ENCODE results near the gene MACROD2. TPM values are rescaled to one million over a fixed set of nuclear protein-coding genes. Genes with fewer than 3 reads are reported as not detected.

Gene MACROD2
- total RNA-seq, 1 donor from 2014 or later: 6.7 TPM

DNA sequence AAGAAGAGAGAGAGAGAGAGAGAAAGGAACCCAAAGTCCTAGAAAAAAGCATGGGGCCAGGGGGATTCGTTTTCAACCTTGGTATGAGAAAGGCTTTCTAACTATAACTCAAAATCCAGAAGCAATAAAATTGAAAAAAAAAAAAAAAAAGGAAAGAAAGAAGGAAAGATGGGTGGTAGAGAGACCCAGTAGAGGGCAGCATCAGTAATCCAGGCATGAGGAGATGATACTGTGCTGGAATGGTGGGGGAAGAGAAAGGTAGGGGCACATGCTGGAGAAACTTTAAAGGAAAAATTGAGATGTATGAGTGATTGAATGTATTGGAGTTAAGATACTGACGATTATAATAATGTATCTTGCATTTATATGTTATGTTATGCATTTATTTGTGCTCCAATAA is 1382.8 kb downstream of the MACROD2 start:
- no peak overlapping the region for H3K27ac Mint-ChIP-seq
- peaks cover 19% of the 10 kb centered on the region for H3K27me3 Mint-ChIP-seq

DNA sequence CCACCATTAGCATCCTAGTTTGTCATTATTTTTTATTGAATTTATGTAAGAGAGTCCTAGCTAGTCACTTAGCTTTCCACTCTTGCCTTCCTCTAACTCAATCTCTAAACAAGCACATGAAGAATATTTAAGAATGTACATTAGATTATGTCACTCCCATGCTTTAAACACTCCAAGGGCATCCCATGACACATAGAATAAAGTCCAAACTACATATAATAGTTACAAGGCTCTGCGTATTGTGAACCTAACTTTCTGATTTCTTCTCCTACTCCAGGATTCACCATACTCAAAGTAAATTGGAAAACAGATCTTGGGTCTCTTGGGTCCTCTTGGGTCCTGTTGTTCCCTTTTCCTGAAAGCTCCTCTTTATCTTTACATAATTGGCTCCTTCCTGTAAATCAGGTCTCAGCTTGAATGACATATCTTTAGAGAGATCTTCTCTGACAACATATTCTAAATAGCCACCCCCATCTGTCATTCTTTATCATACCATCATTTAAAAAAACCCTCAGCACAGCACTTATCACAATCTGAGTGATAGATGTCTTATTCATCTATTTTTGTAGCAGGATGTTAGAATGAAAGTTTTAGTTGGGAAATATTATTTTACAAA is 1384.5 kb downstream of the MACROD2 start:
- no peak overlapping the region for H3K4me3 Mint-ChIP-seq
- no peak overlapping the region for H3K27ac Mint-ChIP-seq
- TF ChIP-seq CTCF (conservative IDR thresholded peaks at IDR 0.05): no peak
- peaks cover 7% of the 10 kb centered on the region for H3K4me1 Mint-ChIP-seq (ENCODE audit: unreplicated experiment)
- peaks cover 19% of the 10 kb centered on the region for H3K27me3 Mint-ChIP-seq
- no peaks in the 10 kb centered on the region for H3K36me3 Mint-ChIP-seq
- H3K9me3 Mint-ChIP-seq: peaks cover 10% of the 10 kb centered on the region
- DNase-seq (ENCODE audit: extremely low spot score, unreplicated experiment): no peak

More for the DNA sequence above, 1382.8 kb downstream of the MACROD2 start:
- no peak for DNase-seq (ENCODE audit: extremely low spot score, unreplicated experiment)
- no peaks in the 10 kb centered on the region for H3K36me3 Mint-ChIP-seq
- H3K9me3 Mint-ChIP-seq: peaks cover 10% of the 10 kb centered on the region
- peak; percentile 27 for TF ChIP-seq CTCF (conservative IDR thresholded peaks at IDR 0.05)
- H3K4me3 Mint-ChIP-seq: no peak overlapping the region
- H3K4me1 Mint-ChIP-seq (ENCODE audit: unreplicated experiment): peaks cover 12% of the 10 kb centered on the region

GRCh38 chr20:15380770-15381169 is 1385.5 kb downstream of the MACROD2 start:
- Mint-ChIP-seq H3K4me3 (no peak overlapping the region), H3K27me3 (peaks cover 22% of the 10 kb centered on the region), H3K36me3 (no peaks in the 10 kb centered on the region), H3K27ac (no peak overlapping the region), H3K4me1 (ENCODE audit: unreplicated experiment) (peaks cover 11% of the 10 kb centered on the region), H3K9me3 (peaks cover 10% of the 10 kb centered on the region)
- TF ChIP-seq CTCF (conservative IDR thresholded peaks at IDR 0.05): no peak
- DNase-seq (ENCODE audit: extremely low spot score, unreplicated experiment): no peak

- Mint-ChIP-seq H3K9me3 (peaks cover 8% of the 10 kb centered on the region), H3K4me3 (no peak overlapping the region), H3K4me1 (ENCODE audit: unreplicated experiment) (peaks cover 13% of the 10 kb centered on the region), H3K27me3 (peaks cover 33% of the 10 kb centered on the region), H3K27ac (no peak overlapping the region), H3K36me3 (no peaks in the 10 kb centered on the region)
- no peak for DNase-seq (ENCODE audit: extremely low spot score, unreplicated experiment)
- no peak for TF ChIP-seq CTCF (conservative IDR thresholded peaks at IDR 0.05)
Observed at GRCh38 chr20:15387228-15387627, 1391.9 kb downstream of the MACROD2 start.

- peaks cover 5% of the 10 kb centered on the region for H3K9me3 Mint-ChIP-seq
- no peak for TF ChIP-seq CTCF (conservative IDR thresholded peaks at IDR 0.05)
- H3K27me3 Mint-ChIP-seq: peaks cover 4% of the 10 kb centered on the region
- H3K27ac Mint-ChIP-seq: no peak overlapping the region
- no peaks in the 10 kb centered on the region for H3K36me3 Mint-ChIP-seq
- peaks cover 11% of the 10 kb centered on the region for H3K4me1 Mint-ChIP-seq (ENCODE audit: unreplicated experiment)
- H3K4me3 Mint-ChIP-seq: no peak overlapping the region
- DNase-seq (ENCODE audit: extremely low spot score, unreplicated experiment): no peak
Observed at GRCh38 chr20:15395457-15395856, 1400.1 kb downstream of the MACROD2 start.
